ENCODE results near the gene MAP1LC3B2.
A peak's percentile ranks its signal among the peaks of the same experiment; 100 is the strongest.

The MAP1LC3B2 gene

DNA sequence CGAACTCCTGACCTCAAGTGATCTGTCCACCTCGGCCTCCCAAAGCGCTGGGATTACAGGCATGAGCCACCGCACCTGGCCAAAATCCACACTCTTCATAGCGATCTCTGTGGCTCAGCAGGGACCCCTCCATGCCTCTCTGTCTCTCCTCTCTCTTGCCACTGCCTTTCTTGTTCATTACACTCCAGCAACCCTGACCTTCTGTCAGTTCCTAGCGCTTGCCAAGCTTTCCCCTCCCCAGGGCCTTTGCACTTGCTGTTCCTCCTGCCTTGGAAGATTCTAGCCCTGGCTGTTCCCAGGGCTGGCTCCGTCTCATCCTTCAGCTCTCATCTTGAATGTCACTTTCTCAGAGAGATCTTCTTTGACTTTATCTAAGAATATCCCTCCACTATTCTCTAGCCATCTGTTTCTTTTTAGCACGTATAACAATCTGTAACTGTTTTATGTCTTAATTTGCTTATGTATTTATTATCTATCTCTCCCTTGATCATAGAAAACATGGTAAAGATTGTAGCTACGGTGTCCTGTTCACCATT is 38.9 kb upstream of the MAP1LC3B2 start:
- no peak for DNase-seq
- Histone ChIP-seq H3K36me3 (replicated peaks) (no peaks in the 10 kb centered on the region), H3K4me3 (ENCODE audit: low read depth, low read length) (no peak overlapping the region), H3K27me3 (replicated peaks) (no peaks in the 10 kb centered on the region), H3K27ac (no peak overlapping the region)
- TF ChIP-seq, protein P1, sequence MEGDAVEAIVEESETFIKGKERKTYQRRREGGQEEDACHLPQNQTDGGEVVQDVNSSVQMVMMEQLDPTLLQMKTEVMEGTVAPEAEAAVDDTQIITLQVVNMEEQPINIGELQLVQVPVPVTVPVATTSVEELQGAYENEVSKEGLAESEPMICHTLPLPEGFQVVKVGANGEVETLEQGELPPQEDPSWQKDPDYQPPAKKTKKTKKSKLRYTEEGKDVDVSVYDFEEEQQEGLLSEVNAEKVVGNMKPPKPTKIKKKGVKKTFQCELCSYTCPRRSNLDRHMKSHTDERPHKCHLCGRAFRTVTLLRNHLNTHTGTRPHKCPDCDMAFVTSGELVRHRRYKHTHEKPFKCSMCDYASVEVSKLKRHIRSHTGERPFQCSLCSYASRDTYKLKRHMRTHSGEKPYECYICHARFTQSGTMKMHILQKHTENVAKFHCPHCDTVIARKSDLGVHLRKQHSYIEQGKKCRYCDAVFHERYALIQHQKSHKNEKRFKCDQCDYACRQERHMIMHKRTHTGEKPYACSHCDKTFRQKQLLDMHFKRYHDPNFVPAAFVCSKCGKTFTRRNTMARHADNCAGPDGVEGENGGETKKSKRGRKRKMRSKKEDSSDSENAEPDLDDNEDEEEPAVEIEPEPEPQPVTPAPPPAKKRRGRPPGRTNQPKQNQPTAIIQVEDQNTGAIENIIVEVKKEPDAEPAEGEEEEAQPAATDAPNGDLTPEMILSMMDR (IDR thresholded peaks at IDR 0.05; ENCODE audit: low read depth, low read length, missing control alignments): no peak
- in situ Hi-C loops (cut with HindIII; ENCODE audit: low pct_ligation_motif_present, low sequenced_read_pairs): no loop called here

GRCh38 chr12:116520801-116521471 is 38.2 kb upstream of the MAP1LC3B2 start:
- peak; percentile 68 for DNase-seq
- no peak overlapping the region for H3K4me3 ChIP-seq (ENCODE audit: low read depth, low read length)
- in situ Hi-C loops (cut with HindIII; ENCODE audit: low pct_ligation_motif_present, low sequenced_read_pairs): no loop called here
- H3K36me3 ChIP-seq (replicated peaks): no peaks in the 10 kb centered on the region
- H3K27me3 ChIP-seq (replicated peaks): no peaks in the 10 kb centered on the region
- H3K27ac ChIP-seq: no peak overlapping the region
- TF ChIP-seq, protein P1 (IDR thresholded peaks at IDR 0.05; ENCODE audit: low read depth, low read length, missing control alignments): no peak

- TF ChIP-seq, protein P1 (IDR thresholded peaks at IDR 0.05; ENCODE audit: low read depth, low read length, missing control alignments): no peak
- in situ Hi-C loops (cut with HindIII; ENCODE audit: low pct_ligation_motif_present, low sequenced_read_pairs): no loop called here
- H3K4me3 ChIP-seq (ENCODE audit: low read depth, low read length): no peak overlapping the region
- H3K27ac ChIP-seq: no peak overlapping the region
- no peak for DNase-seq
- H3K36me3 ChIP-seq (replicated peaks): no peaks in the 10 kb centered on the region
- H3K27me3 ChIP-seq (replicated peaks): no peaks in the 10 kb centered on the region
Observed at GRCh38 chr12:116524311-116524710, 34.9 kb upstream of the MAP1LC3B2 start.

GRCh38 chr12:116524964-116525379 is 34.2 kb upstream of the MAP1LC3B2 start:
- TF ChIP-seq, protein P1 (IDR thresholded peaks at IDR 0.05; ENCODE audit: low read depth, low read length, missing control alignments): peak; percentile 17
- no peak for DNase-seq
- no peaks in the 10 kb centered on the region for H3K36me3 ChIP-seq (replicated peaks)
- in situ Hi-C loops (cut with HindIII; ENCODE audit: low pct_ligation_motif_present, low sequenced_read_pairs): no loop called here
- H3K27me3 ChIP-seq (replicated peaks): no peaks in the 10 kb centered on the region
- peak overlapping the region; percentile 17 for H3K4me3 ChIP-seq (ENCODE audit: low read depth, low read length)
- peak overlapping the region; percentile 79 for H3K27ac ChIP-seq

DNA sequence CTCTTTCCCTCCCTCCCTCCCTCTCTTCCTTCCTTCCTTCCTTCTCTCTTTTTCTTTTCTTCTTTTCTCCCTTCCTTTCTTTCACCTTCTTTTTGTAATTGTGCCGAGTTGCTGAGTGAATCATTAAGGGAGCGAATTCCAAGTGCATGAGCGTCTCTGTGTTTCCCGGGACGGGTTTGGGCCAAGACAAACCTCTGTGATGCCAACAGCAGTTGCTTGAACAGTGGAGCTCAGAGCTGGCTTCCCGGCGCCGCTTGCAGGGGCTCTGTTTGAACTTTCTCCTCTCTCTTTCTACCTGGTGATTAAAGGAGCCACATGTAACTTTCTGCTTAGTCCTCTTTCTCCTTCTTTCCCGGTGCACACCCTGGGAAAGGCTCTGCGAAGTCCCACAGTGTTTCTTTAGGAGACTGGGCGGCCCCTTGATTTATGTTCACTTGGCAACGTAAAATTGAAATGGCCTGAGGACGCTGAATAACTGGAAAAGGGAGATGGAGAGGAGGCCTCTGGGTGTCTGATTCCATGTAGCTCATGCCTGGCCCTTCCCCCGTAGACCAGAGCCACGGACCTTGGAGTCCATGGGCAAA is 33.7 kb upstream of the MAP1LC3B2 start:
- in situ Hi-C loops (cut with HindIII; ENCODE audit: low pct_ligation_motif_present, low sequenced_read_pairs): no loop called here
- TF ChIP-seq, protein P1 (IDR thresholded peaks at IDR 0.05; ENCODE audit: low read depth, low read length, missing control alignments): peak; percentile 1
- peak overlapping the region; percentile 79 for H3K27ac ChIP-seq
- peak; percentile 91 for DNase-seq
- no peaks in the 10 kb centered on the region for H3K36me3 ChIP-seq (replicated peaks)
- H3K27me3 ChIP-seq (replicated peaks): no peaks in the 10 kb centered on the region
- H3K4me3 ChIP-seq (ENCODE audit: low read depth, low read length): peak overlapping the region; percentile 17

Data from brain microvascular endothelial cell (primary cell).